A673 (cell line): Measurements from ENCODE around the gene TMEM184A.

Source experiments
- CTCF ChIP-seq: fragments of 300-800, 200-600 bp; sonication (generic); conservative IDR thresholded peaks from 2 replicates; pipeline ENCODE4 v1.5.1; 2017; ENCODE audit warnings: low read depth, mild to moderate bottlenecking, antibody characterized with exemption, low read length, moderate library complexity, mixed read lengths
- EZH2 ChIP-seq: fragments of 200-600 bp; sonication (generic); IDR thresholded peaks from 2 replicates; pipeline ENCODE4 v1.6.1; 2017; ENCODE audit warnings: borderline replicate concordance, low read depth, mild to moderate bottlenecking, mixed read lengths, antibody characterized with exemption, low read length; ENCODE audit not compliant: poor library complexity, severe bottlenecking

- TF ChIP-seq CTCF (no peak), EZH2 (no peak)
These were observed 5.8 kb downstream of the TMEM184A start for GRCh38 chr7:1550005-1550845.
